Peyer's patch (tissue), 4 donors: Measurements from ENCODE around the gene VTI1A.

Experiments
- POLR2A ChIP-seq, 2 donors: fragments of 450-650 bp; IDR thresholded peaks; one replicate each; pipeline ENCODE4 v1.5.1; 2017; ENCODE audit warnings: antibody characterized with exemption in 2 of 2, mild to moderate bottlenecking in 2 of 2, moderate library complexity in 2 of 2
- TF ChIP-seq, protein P1 (sequence below), 6 experiments: fragments of 450-650 bp in 4 of 6; fragments of 200-600 bp in 2 of 6; sonication (generic) in 1 of 6; IDR thresholded peaks; one replicate each; pipeline ENCODE4 v1.5.1; 2017 to 2019; ENCODE audit warnings: antibody characterized with exemption in 6 of 6, mild to moderate bottlenecking in 3 of 6, moderate library complexity in 1 of 6

DNA sequence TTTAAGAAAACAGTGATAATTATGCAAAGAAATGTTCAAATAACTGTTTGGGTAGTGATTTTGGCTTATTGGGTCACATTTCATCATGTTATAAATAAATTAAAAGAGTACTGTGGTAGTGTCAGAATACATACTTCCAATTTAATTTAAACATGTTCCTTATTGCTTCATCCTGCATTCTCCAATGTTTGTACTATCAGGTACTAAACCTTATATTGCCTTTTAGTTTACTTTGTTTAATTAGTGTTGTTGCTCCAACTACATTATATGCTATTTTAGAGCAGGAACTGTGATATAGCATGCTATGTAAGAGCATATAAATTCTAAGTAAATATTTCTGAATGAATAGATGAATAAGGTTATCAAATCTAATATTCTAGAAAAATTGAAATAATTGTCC lies 40.9 kb downstream of the VTI1A start:
- TF ChIP-seq, protein P1, sequence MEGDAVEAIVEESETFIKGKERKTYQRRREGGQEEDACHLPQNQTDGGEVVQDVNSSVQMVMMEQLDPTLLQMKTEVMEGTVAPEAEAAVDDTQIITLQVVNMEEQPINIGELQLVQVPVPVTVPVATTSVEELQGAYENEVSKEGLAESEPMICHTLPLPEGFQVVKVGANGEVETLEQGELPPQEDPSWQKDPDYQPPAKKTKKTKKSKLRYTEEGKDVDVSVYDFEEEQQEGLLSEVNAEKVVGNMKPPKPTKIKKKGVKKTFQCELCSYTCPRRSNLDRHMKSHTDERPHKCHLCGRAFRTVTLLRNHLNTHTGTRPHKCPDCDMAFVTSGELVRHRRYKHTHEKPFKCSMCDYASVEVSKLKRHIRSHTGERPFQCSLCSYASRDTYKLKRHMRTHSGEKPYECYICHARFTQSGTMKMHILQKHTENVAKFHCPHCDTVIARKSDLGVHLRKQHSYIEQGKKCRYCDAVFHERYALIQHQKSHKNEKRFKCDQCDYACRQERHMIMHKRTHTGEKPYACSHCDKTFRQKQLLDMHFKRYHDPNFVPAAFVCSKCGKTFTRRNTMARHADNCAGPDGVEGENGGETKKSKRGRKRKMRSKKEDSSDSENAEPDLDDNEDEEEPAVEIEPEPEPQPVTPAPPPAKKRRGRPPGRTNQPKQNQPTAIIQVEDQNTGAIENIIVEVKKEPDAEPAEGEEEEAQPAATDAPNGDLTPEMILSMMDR (IDR thresholded peaks at IDR 0.05): no peak
- no peak for TF ChIP-seq POLR2A (IDR thresholded peaks at IDR 0.05)
